ENCODE results near the gene FADS2. TPM values are rescaled to one million over a fixed set of nuclear protein-coding genes. Genes with fewer than 3 reads are reported as not detected.

Gene FADS2
- total and polyA plus RNA-seq, 7 donors = 3.6 to 50.2 (median 21.7) TPM

- Histone ChIP-seq H3K4me3 (no peak overlapping the region), H3K9me3 (no peaks in the 10 kb centered on the region), H3K27me3 (no peaks in the 10 kb centered on the region), H3K4me1 (peaks cover 0 to 8% (median 7%) of the 10 kb centered on the region in 4 donors), H3K36me3 (peaks cover 0 to 73% (median 9%) of the 10 kb centered on the region in 4 donors), H3K27ac (no peak overlapping the region)
- TF ChIP-seq POLR2A (IDR thresholded peaks at IDR 0.05) (no peak), POLR2AphosphoS5 (IDR thresholded peaks at IDR 0.05) (no peak), EP300 (IDR thresholded peaks at IDR 0.05) (no peak), CTCF (IDR thresholded peaks at IDR 0.05) (no peak)
- intact Hi-C loops (cut with DNase I) = no loop called here
- no peak for DNase-seq
- WGBS, 2 donors = 95% methylated on average over 2 of the region's 2 CpGs
Observed at GRCh38 chr11:61839742-61840141, 11.6 kb downstream of the FADS2 start.

DNA sequence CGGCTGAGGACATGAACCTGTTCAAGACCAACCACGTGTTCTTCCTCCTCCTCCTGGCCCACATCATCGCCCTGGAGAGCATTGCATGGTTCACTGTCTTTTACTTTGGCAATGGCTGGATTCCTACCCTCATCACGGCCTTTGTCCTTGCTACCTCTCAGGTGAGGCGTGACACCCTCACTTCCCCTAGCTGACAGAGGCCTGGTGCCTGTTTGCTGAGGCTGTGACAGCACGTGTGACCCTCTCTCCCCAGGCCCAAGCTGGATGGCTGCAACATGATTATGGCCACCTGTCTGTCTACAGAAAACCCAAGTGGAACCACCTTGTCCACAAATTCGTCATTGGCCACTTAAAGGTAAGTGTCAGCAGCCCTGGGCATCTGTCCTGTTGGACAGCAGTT is 12.3 kb downstream of the FADS2 start:
- DNase-seq = no peak
- H3K27ac ChIP-seq = no peak overlapping the region
- 91 to 95% methylated on average over 7 of the region's 7 CpGs for WGBS, 2 donors
- H3K36me3 ChIP-seq = peaks cover 0 to 79% (median 9%) of the 10 kb centered on the region in 4 donors
- H3K27me3 ChIP-seq = no peaks in the 10 kb centered on the region
- no peaks in the 10 kb centered on the region for H3K9me3 ChIP-seq
- TF ChIP-seq POLR2AphosphoS5 (IDR thresholded peaks at IDR 0.05) (no peak), CTCF (IDR thresholded peaks at IDR 0.05) (no peak), EP300 (IDR thresholded peaks at IDR 0.05) (no peak), POLR2A (IDR thresholded peaks at IDR 0.05) (no peak)
- intact Hi-C loops (cut with DNase I) = no loop called here
- no peak overlapping the region for H3K4me3 ChIP-seq
- H3K4me1 ChIP-seq = peaks cover 0 to 2% (median under 1%) of the 10 kb centered on the region in 4 donors

DNA sequence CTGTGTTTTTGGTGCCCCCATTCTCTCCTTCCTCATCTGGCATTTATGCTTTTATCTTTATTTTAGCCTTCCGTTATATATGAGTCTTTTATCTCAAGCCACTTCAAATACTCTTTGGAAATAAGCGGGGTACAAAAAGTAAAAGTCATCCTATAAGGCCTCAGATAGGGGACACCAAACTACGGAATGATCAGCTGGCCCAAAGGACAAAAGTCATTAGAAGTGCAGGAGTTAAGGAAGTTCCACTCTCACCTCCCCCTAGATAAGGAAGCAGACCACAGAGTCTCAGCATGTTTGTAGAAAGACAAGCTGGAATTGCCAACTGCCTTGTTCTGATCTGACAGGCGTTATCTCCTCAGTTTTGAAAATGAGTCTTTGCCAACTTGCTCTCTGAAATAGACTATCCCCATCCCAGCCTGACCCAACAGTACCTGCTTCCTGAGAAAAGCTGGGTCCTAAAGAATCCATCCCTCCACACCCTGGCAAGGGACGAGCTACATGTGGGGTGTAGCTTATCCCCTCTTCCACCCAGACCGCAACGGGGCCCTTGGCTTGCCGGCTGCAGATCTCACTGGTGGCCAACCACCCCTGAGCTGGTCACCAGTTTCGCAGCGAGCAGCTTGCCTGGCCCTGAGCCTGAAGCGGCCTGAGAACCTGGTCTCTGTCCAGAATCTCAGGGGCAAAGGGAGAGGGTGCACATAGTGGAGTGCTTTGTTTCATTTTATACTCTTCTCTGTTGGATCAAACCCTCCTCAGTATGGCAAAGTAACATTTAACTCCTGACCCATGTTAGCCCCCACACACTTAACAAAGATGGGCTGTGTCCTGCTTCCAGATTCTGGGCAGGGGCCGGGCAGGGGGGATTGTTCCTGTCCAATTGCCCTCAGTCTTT is 13.8 kb downstream of the FADS2 start:
- no peak for DNase-seq
- Histone ChIP-seq H3K4me1 (no peaks in the 10 kb centered on the region), H3K4me3 (no peak overlapping the region), H3K27ac (no peak overlapping the region), H3K27me3 (no peaks in the 10 kb centered on the region), H3K9me3 (no peaks in the 10 kb centered on the region), H3K36me3 (peaks cover 0 to 81% (median 9%) of the 10 kb centered on the region in 4 donors)
- TF ChIP-seq POLR2A (IDR thresholded peaks at IDR 0.05) = no peak
- TF ChIP-seq POLR2AphosphoS5 (IDR thresholded peaks at IDR 0.05) = no peak
- TF ChIP-seq EP300 (IDR thresholded peaks at IDR 0.05) = no peak
- TF ChIP-seq CTCF (IDR thresholded peaks at IDR 0.05) = no peak
- intact Hi-C loops (cut with DNase I) = no loop called here
- 85 to 87% methylated on average over 12 of the region's 12 CpGs for WGBS, 2 donors

GRCh38 chr11:61842528-61842820 is 14.4 kb downstream of the FADS2 start:
- Histone ChIP-seq H3K4me1 (no peaks in the 10 kb centered on the region), H3K27me3 (no peaks in the 10 kb centered on the region), H3K4me3 (no peak overlapping the region), H3K27ac (peak overlapping the region in 1 of 4 donors; percentile 33), H3K36me3 (peaks cover 0 to 86% (median 10%) of the 10 kb centered on the region in 4 donors), H3K9me3 (no peaks in the 10 kb centered on the region)
- no peak for DNase-seq
- intact Hi-C loops (cut with DNase I) = no loop called here
- TF ChIP-seq CTCF (IDR thresholded peaks at IDR 0.05) (no peak), EP300 (IDR thresholded peaks at IDR 0.05) (no peak), POLR2A (IDR thresholded peaks at IDR 0.05) (no peak), POLR2AphosphoS5 (IDR thresholded peaks at IDR 0.05) (no peak)
- WGBS, 2 donors = 94% methylated on average over 7 of the region's 7 CpGs
